Measurements from ENCODE around the gene SPATS2. TPM values are rescaled to one million over a fixed set of nuclear protein-coding genes. Genes with fewer than 3 reads are reported as not detected.
"Not testable (repeated sequence)": the region's sequence is repeated elsewhere in the genome, so short reads cannot be mapped to it uniquely, and the experiment has no call there.

Gene SPATS2
- total RNA-seq, 2 experiments from 2014 or later: 6.1 to 6.4 TPM

- intact Hi-C loops (cut with DNase I, micrococcal nuclease): no loop called here
- H3K27me3 Mint-ChIP-seq: peaks cover 5% of the 10 kb centered on the region
- H3K27ac Mint-ChIP-seq: no peak overlapping the region
- H3K4me1 Mint-ChIP-seq (ENCODE audit: low read depth): no peaks in the 10 kb centered on the region
- Histone ChIP-seq H3K27ac (ENCODE audit: low read depth in 1 of 2, low read length in 2 of 2) (no peak overlapping the region), H3K36me3 (ENCODE audit: insufficient read depth, low read length) (no peaks in the 10 kb centered on the region), H3K27me3 (ENCODE audit: control insufficient read depth in 1 of 2, insufficient read depth in 2 of 2, low read length in 2 of 2) (peaks cover 0 to 5% of the 10 kb centered on the region in 2 experiments), H3K4me1 (ENCODE audit: insufficient read depth, low read length) (peaks cover 14% of the 10 kb centered on the region), H3K4me3 (ENCODE audit: low read length) (no peak overlapping the region), H3K9me3 (ENCODE audit: control insufficient read depth in 1 of 2, insufficient read depth in 1 of 2, low read length in 2 of 2) (no peaks in the 10 kb centered on the region)
- no peaks in the 10 kb centered on the region for H3K36me3 Mint-ChIP-seq (ENCODE audit: low read depth)
- CTCF ChIA-PET: no interaction called here
- no peaks in the 10 kb centered on the region for H3K9me3 Mint-ChIP-seq
- DNase-seq (no peak), ATAC-seq (ENCODE audit: poor library complexity) (no peak)
- POLR2A ChIA-PET: no interaction called here
- no peak for TF ChIP-seq CTCF (IDR thresholded peaks at IDR 0.05)
- H3K4me3 Mint-ChIP-seq: no peak overlapping the region
These were observed 166.1 kb downstream of the SPATS2 start for GRCh38 chr12:49533331-49533730.

GRCh38 chr12:49534122-49534521 lies 166.9 kb downstream of the SPATS2 start:
- H3K27me3 Mint-ChIP-seq; ATAC-seq (ENCODE audit: poor library complexity); POLR2A ChIA-PET; H3K9me3 ChIP-seq (ENCODE audit: control insufficient read depth in 1 of 2, insufficient read depth in 1 of 2, low read length in 2 of 2); H3K27ac Mint-ChIP-seq; H3K9me3 Mint-ChIP-seq; H3K27me3 ChIP-seq (ENCODE audit: control insufficient read depth in 1 of 2, insufficient read depth in 2 of 2, low read length in 2 of 2); H3K4me3 ChIP-seq (ENCODE audit: low read length); H3K4me3 Mint-ChIP-seq; H3K4me1 Mint-ChIP-seq (ENCODE audit: low read depth); H3K36me3 Mint-ChIP-seq (ENCODE audit: low read depth); CTCF ChIA-PET; H3K36me3 ChIP-seq (ENCODE audit: insufficient read depth, low read length); H3K27ac ChIP-seq (ENCODE audit: low read depth in 1 of 2, low read length in 2 of 2); intact Hi-C loops (cut with DNase I, micrococcal nuclease); DNase-seq: not testable (repeated sequence)
- peaks cover 15% of the 10 kb centered on the region for H3K4me1 ChIP-seq (ENCODE audit: insufficient read depth, low read length)

DNA sequence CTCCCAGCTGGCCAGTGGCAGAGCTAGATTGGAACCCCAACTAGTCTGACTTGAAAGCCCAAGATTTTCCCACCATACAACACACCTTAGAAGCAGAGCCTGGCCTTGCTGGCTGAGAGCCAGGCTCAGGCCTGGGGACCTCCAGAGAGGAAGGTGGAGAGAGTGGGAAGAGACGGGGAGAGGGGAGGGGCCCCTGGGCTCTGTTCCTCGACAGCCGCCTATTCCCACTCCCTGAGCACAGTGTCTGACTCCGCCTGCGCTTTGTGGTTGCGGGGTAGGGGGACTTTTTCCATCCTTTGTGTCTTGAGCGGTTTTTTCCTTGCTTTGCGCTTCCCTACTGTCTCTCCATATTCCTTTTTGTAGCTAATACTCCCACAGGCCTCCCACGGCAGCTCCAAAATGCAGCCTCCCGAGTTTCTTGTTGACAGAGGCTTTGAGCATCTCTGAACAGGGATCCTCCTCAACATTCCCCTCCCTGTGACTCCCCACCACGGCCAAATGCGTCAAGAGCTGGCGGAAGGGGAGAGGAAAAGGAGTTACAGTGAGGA lies 167.5 kb downstream of the SPATS2 start:
- H3K36me3 Mint-ChIP-seq (ENCODE audit: low read depth): no peaks in the 10 kb centered on the region
- DNase-seq (peak in 1 of 14 experiments; percentile 8), ATAC-seq (ENCODE audit: poor library complexity) (no peak)
- TF ChIP-seq CTCF (IDR thresholded peaks at IDR 0.05): no peak
- ChIA-PET POLR2A (interaction anchor here (1.3 kb wide), 1 partner anchor 168 kb away, joined by 3 read pairs; no protein-coding TSS in a partner anchor), CTCF (interaction anchor here (0.5 kb wide), 1 partner anchor 31 kb away, joined by 4 read pairs; no protein-coding TSS in a partner anchor)
- H3K4me1 Mint-ChIP-seq (ENCODE audit: low read depth): peaks cover 6% of the 10 kb centered on the region
- Histone ChIP-seq H3K27ac (ENCODE audit: low read depth in 1 of 2, low read length in 2 of 2) (no peak overlapping the region), H3K4me1 (ENCODE audit: insufficient read depth, low read length) (peaks cover 22% of the 10 kb centered on the region), H3K9me3 (ENCODE audit: control insufficient read depth in 1 of 2, insufficient read depth in 1 of 2, low read length in 2 of 2) (no peaks in the 10 kb centered on the region), H3K27me3 (ENCODE audit: control insufficient read depth in 1 of 2, insufficient read depth in 2 of 2, low read length in 2 of 2) (peaks cover 0 to 7% of the 10 kb centered on the region in 2 experiments), H3K4me3 (ENCODE audit: low read length) (no peak overlapping the region), H3K36me3 (ENCODE audit: insufficient read depth, low read length) (no peaks in the 10 kb centered on the region)
- H3K27ac Mint-ChIP-seq: no peak overlapping the region
- no peak overlapping the region for H3K4me3 Mint-ChIP-seq
- H3K27me3 Mint-ChIP-seq: peaks cover 5% of the 10 kb centered on the region
- intact Hi-C loops (cut with DNase I, micrococcal nuclease): no loop called here
- no peaks in the 10 kb centered on the region for H3K9me3 Mint-ChIP-seq

All from CD4-positive, alpha-beta T cell (primary cell).